Liver (tissue), 9 donors: ENCODE results near the gene LLGL2. TPM values are rescaled to one million over a fixed set of nuclear protein-coding genes. Genes with fewer than 3 reads are reported as not detected.

ENCODE experiments used
- DNase-seq: peaks from one replicate; pipeline ENCODE4 v3.0.0-alpha.2; 2017; ENCODE audit warnings: low spot score
- H3K27ac ChIP-seq, 2 donors: one replicate each; pipeline ENCODE4 v1.7.0; 2013; ENCODE audit warnings: inconsistent platforms in 2 of 2, low read length in 2 of 2, control low read depth in 1 of 2, low read depth in 1 of 2, mild to moderate bottlenecking in 1 of 2
- H3K27me3 ChIP-seq, 4 donors: one replicate each; pipeline versions ENCODE4 v1.6.1 to v1.7.0; 2013; ENCODE audit warnings: low read length in 3 of 4, inconsistent platforms in 1 of 4, mild to moderate bottlenecking in 1 of 4, moderate library complexity in 1 of 4; ENCODE audit not compliant: control insufficient read depth in 4 of 4, insufficient read depth in 4 of 4
- H3K36me3 ChIP-seq, 4 donors: one replicate each; pipeline versions ENCODE4 v1.6.1 to v1.7.0; 2013; ENCODE audit warnings: low read length in 3 of 4, mild to moderate bottlenecking in 3 of 4, low read depth in 1 of 4, moderate library complexity in 1 of 4; ENCODE audit not compliant: control insufficient read depth in 4 of 4, insufficient read depth in 3 of 4
- H3K4me1 ChIP-seq, 4 donors: one replicate each; pipeline versions ENCODE4 v1.6.1 to v1.7.0; 2013; ENCODE audit warnings: low read length in 3 of 4, mild to moderate bottlenecking in 3 of 4, moderate library complexity in 1 of 4; ENCODE audit not compliant: control insufficient read depth in 4 of 4, insufficient read depth in 4 of 4
- H3K4me3 ChIP-seq, 3 donors: one replicate each; pipeline versions ENCODE4 v1.6.1 to v1.7.0; 2013; ENCODE audit warnings: low read length in 3 of 3, control low read depth in 1 of 3, low read depth in 1 of 3, mild to moderate bottlenecking in 1 of 3
- H3K9ac ChIP-seq, 2 donors: one replicate each; pipeline ENCODE4 v1.7.0; 2013; ENCODE audit warnings: low read length in 2 of 2, mild to moderate bottlenecking in 2 of 2, moderate library complexity in 2 of 2, control low read depth in 1 of 2, low read depth in 1 of 2
- H3K9me3 ChIP-seq, 4 donors: one replicate each; pipeline versions ENCODE4 v1.6.1 to v1.7.0; 2013; ENCODE audit warnings: low read length in 3 of 4; ENCODE audit not compliant: control insufficient read depth in 4 of 4
- CTCF ChIP-seq: fragments of 150-350 bp; IDR thresholded peaks from 2 replicates; pipeline ENCODE4 v1.5.1; 2017; ENCODE audit warnings: improper control_type of control experiment, low read depth, low read length; ENCODE audit not compliant: missing input control
- EGR1 ChIP-seq, 2 donors: IDR thresholded peaks; 2 replicates each; pipeline ENCODE4 v1.6.1; 2016 to 2018; ENCODE audit warnings: antibody characterized with exemption in 2 of 2, low read depth in 2 of 2
- FOXA2 ChIP-seq: IDR thresholded peaks from 2 replicates; pipeline ENCODE4 v1.6.1; 2016; ENCODE audit warnings: antibody characterized with exemption
- GABPA ChIP-seq, 2 donors: IDR thresholded peaks in 1 of 2; conservative IDR thresholded peaks in 1 of 2; 2 replicates each; pipeline ENCODE4 v1.6.1; 2016; ENCODE audit warnings: antibody characterized with exemption in 2 of 2, mild to moderate bottlenecking in 1 of 2, moderate library complexity in 1 of 2
- HNF4A ChIP-seq, 2 donors: conservative IDR thresholded peaks; 2 replicates each; pipeline ENCODE4 v1.6.1; 2016; ENCODE audit warnings: antibody characterized with exemption in 2 of 2, mild to moderate bottlenecking in 2 of 2
- HNF4G ChIP-seq: IDR thresholded peaks from 2 replicates; pipeline ENCODE4 v1.6.1; 2016; ENCODE audit warnings: antibody characterized with exemption
- NR2F2 ChIP-seq: IDR thresholded peaks from 2 replicates; pipeline ENCODE4 v1.6.1; 2016; ENCODE audit warnings: antibody characterized with exemption
- REST ChIP-seq: IDR thresholded peaks from 2 replicates; pipeline ENCODE4 v1.6.1; 2016; ENCODE audit warnings: antibody characterized with exemption, mild to moderate bottlenecking
- RXRA ChIP-seq, 2 donors: IDR thresholded peaks; 2 replicates each; pipeline ENCODE4 v1.6.1; 2017 to 2018; ENCODE audit warnings: antibody characterized with exemption in 2 of 2, mild to moderate bottlenecking in 1 of 2
- SP1 ChIP-seq: IDR thresholded peaks from 2 replicates; pipeline ENCODE4 v1.6.1; 2018; ENCODE audit warnings: antibody characterized with exemption, mild to moderate bottlenecking
- TAF1 ChIP-seq: conservative IDR thresholded peaks from 2 replicates; pipeline ENCODE4 v1.6.1; 2016; ENCODE audit warnings: antibody characterized with exemption, mild to moderate bottlenecking
- YY1 ChIP-seq: IDR thresholded peaks from 2 replicates; pipeline ENCODE4 v1.6.1; 2016; ENCODE audit warnings: antibody characterized with exemption, mild to moderate bottlenecking
- WGBS: extraction: QIAGEN DNeasy Blood & Tissue Kit; methylation state at CpG from one replicate; pipeline ENCODE4 v1.1.7; 2013; 5-methylcytosine and 5-hydroxymethylcytosine counted together
- polyA plus RNA-seq, 2 donors: library from polyadenylated mRNA; stranded (reverse) in 1 of 2; unstranded in 1 of 2; fragments of 200-250 nt in 1 of 2; fragments of >200 nt in 1 of 2; fragmentation: Nextera tagmentation in 1 of 2; extraction: Ambion mirVana in 1 of 2; gene quantifications; one replicate each; pipeline versions ENCODE4 v1.2.1 to v1.2.3, GENCODE V29; 2013 to 2015
- total RNA-seq, 2 donors: library from RNA; depleted of rRNA; stranded (reverse); fragments of >200 nt; gene quantifications; one replicate each; pipeline ENCODE4 v1.2.3, GENCODE V29; 2014
- TF ChIP-seq, protein P1 (sequence below): IDR thresholded peaks from 2 replicates; pipeline ENCODE4 v1.6.1; 2016; ENCODE audit warnings: antibody characterized with exemption
- TF ChIP-seq, protein P2 (sequence below): IDR thresholded peaks from 2 replicates; pipeline ENCODE4 v1.6.1; 2016; ENCODE audit warnings: antibody characterized with exemption
- TF ChIP-seq, protein P3 (sequence below): IDR thresholded peaks from 2 replicates; pipeline ENCODE4 v1.6.1; 2016; ENCODE audit warnings: antibody characterized with exemption
- donor health status: healthy.
- donor health status: healthy.
- donor health status: healthy.
- donor health status: healthy.
- donor health status: healthy.

Gene LLGL2
- total and polyA plus RNA-seq, 4 donors = 23.2 to 69.6 (median 38.5) TPM

GRCh38 chr17:75500419-75501216 is 24.9 kb upstream of the LLGL2 start:
- DNase-seq = no peak
- Histone ChIP-seq H3K27me3 (no peaks in the 10 kb centered on the region), H3K36me3 (peaks cover 7 to 42% (median 21%) of the 10 kb centered on the region in 4 donors), H3K4me3 (no peak overlapping the region), H3K9me3 (no peaks in the 10 kb centered on the region), H3K4me1 (peaks cover 5 to 23% (median 13%) of the 10 kb centered on the region in 4 donors), H3K27ac (no peak overlapping the region), H3K9ac (no peak overlapping the region)
- 85% methylated on average over 17 of the region's 17 CpGs for WGBS
- TF ChIP-seq REST (no peak), TAF1 (no peak), EGR1 (IDR thresholded peaks at IDR 0.05; ENCODE audit: low read depth in 2 of 2) (no peak), HNF4G (no peak), GABPA (IDR thresholded peaks at IDR 0.05 in 1 of 2, conservative IDR thresholded peaks at IDR 0.05 in 1 of 2) (no peak)
- TF ChIP-seq, protein P1, sequence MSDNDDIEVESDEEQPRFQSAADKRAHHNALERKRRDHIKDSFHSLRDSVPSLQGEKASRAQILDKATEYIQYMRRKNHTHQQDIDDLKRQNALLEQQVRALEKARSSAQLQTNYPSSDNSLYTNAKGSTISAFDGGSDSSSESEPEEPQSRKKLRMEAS = no peak
- TF ChIP-seq, protein P2, sequence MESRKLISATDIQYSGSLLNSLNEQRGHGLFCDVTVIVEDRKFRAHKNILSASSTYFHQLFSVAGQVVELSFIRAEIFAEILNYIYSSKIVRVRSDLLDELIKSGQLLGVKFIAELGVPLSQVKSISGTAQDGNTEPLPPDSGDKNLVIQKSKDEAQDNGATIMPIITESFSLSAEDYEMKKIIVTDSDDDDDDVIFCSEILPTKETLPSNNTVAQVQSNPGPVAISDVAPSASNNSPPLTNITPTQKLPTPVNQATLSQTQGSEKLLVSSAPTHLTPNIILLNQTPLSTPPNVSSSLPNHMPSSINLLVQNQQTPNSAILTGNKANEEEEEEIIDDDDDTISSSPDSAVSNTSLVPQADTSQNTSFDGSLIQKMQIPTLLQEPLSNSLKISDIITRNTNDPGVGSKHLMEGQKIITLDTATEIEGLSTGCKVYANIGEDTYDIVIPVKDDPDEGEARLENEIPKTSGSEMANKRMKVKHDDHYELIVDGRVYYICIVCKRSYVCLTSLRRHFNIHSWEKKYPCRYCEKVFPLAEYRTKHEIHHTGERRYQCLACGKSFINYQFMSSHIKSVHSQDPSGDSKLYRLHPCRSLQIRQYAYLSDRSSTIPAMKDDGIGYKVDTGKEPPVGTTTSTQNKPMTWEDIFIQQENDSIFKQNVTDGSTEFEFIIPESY = no peak

DNA sequence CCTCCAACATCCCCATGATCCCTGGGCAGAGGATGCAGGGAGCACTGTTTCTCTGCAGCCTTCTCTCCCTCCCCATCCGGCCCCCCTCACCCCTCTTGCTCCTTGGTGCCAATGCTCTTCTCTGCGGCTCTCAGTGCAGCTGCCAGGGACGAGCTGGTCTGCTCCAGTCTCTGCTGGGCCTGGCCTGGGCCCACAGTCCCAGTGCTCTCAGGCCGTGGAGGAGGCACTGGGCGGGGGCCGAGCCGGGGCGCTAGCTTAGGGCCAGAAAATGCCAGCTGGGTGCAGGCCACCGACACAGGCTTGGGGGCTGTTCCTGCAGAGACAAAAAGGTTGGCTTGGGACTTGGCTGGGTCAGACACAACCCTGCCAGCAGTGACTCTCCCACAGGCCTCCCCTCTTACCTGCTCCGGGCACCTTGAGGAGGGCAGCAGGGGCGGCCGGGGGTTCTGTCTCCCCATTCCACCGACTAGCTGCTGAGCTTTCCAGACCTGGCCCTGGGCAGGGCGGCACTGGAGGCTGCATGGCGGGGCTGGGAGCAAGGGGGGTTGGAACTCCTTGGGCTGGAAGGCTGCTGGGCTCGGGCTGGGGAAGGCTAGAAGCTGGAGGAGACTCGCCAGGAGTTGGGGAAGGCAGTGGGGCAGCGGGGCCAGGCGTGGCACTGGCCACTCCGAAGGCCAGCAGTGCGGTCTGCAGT is 24.0 kb upstream of the LLGL2 start:
- DNase-seq = no peak
- Histone ChIP-seq H3K36me3 (peaks cover 4 to 38% (median 19%) of the 10 kb centered on the region in 4 donors), H3K27me3 (no peaks in the 10 kb centered on the region), H3K4me3 (no peak overlapping the region), H3K9me3 (no peaks in the 10 kb centered on the region), H3K4me1 (peaks cover 5 to 23% (median 13%) of the 10 kb centered on the region in 4 donors), H3K9ac (no peak overlapping the region), H3K27ac (no peak overlapping the region)
- WGBS = 87% methylated on average over 21 of the region's 21 CpGs
- TF ChIP-seq FOXA2 (no peak), HNF4G (no peak), RXRA (IDR thresholded peaks at IDR 0.05) (no peak), YY1 (no peak), TAF1 (no peak), NR2F2 (no peak), REST (no peak), SP1 (no peak), HNF4A (conservative IDR thresholded peaks at IDR 0.05) (no peak), CTCF (no peak), GABPA (IDR thresholded peaks at IDR 0.05 in 1 of 2, conservative IDR thresholded peaks at IDR 0.05 in 1 of 2) (no peak), EGR1 (IDR thresholded peaks at IDR 0.05; ENCODE audit: low read depth in 2 of 2) (no peak)
- TF ChIP-seq, protein P2 = no peak
- TF ChIP-seq, protein P3, sequence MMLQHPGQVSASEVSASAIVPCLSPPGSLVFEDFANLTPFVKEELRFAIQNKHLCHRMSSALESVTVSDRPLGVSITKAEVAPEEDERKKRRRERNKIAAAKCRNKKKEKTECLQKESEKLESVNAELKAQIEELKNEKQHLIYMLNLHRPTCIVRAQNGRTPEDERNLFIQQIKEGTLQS = no peak
